ENCODE data around the gene FANCI. TPM values are rescaled to one million over a fixed set of nuclear protein-coding genes. Genes with fewer than 3 reads are reported as not detected.

FANCI gene
- total and polyA plus RNA-seq, 2 experiments from 2014 or later = 11.2 to 14.2 TPM

- no peaks in the 10 kb centered on the region for H4K20me1 ChIP-seq (ENCODE audit: insufficient read depth)
- no peak for DNase-seq
- no peak overlapping the region for H3K27ac ChIP-seq
- no peak overlapping the region for H3K4me3 ChIP-seq
- no peak overlapping the region for H3K9ac ChIP-seq
- TF ChIP-seq EZH2 (IDR thresholded peaks at IDR 0.05; ENCODE audit: insufficient read depth, poor library complexity, severe bottlenecking) (no peak), EZH2phosphoT487 (IDR thresholded peaks at IDR 0.05; ENCODE audit: insufficient read depth, low read depth) (no peak)
- H3K79me2 ChIP-seq (ENCODE audit: insufficient read depth) = no peaks in the 10 kb centered on the region
- no peak overlapping the region for H2AFZ ChIP-seq
- H3K36me3 ChIP-seq (ENCODE audit: low read depth) = no peaks in the 10 kb centered on the region
- peaks cover 20% of the 10 kb centered on the region for H3K4me1 ChIP-seq (ENCODE audit: insufficient read depth)
- H3K9me2 ChIP-seq (ENCODE audit: insufficient read depth) = no peaks in the 10 kb centered on the region
- no peaks in the 10 kb centered on the region for H3K27me3 ChIP-seq (replicated peaks; ENCODE audit: insufficient read depth)
- in situ Hi-C loops (cut with MboI) = loop anchor here (25.0 kb wide), 1 partner anchor 537 kb away; no protein-coding TSS in a partner anchor
- WGBS, 2 experiments (ENCODE audit: low coverage in 1 of 2, low lambda C conversion rate in 2 of 2, missing lambda C conversion rate in 2 of 2) = 89 to 92% methylated on average over 6 of the region's 6 CpGs
- no peaks in the 10 kb centered on the region for H3K9me3 ChIP-seq (ENCODE audit: low read depth)
- H3F3A ChIP-seq (ENCODE audit: insufficient read depth) = peaks cover 14% of the 10 kb centered on the region; the same call in 1 of the 2 replicates
- H3K4me2 ChIP-seq (ENCODE audit: unreplicated experiment) = no peak overlapping the region
Observed at GRCh38 chr15:89199746-89200145, 44.0 kb upstream of the FANCI start.

DNA sequence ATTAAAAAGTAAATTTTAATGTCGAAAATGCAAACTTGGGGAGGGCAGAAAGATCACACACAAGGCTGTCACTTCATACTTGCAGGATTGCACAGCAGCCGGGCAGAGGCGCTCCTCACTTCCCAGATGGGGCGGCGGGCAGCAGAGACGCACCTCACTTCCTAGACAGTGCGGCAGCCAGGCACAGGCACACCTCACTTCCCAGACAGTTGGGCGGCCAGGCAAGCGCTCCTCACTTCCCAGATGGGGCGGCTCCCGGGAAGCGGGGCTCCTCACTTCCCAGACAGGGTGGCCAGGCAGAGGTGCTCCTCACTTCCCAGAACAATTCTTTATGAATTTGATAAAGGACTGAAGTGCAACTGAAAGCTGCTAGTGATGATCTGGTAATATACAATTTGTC, 43.6 kb upstream of the FANCI start:
- Histone ChIP-seq H3K9me2 (ENCODE audit: insufficient read depth) (no peaks in the 10 kb centered on the region), H4K20me1 (ENCODE audit: insufficient read depth) (no peaks in the 10 kb centered on the region), H3K27ac (no peak overlapping the region), H2AFZ (no peak overlapping the region), H3K36me3 (ENCODE audit: low read depth) (no peaks in the 10 kb centered on the region), H3K4me1 (ENCODE audit: insufficient read depth) (peaks cover 18% of the 10 kb centered on the region), H3K27me3 (replicated peaks; ENCODE audit: insufficient read depth) (no peaks in the 10 kb centered on the region), H3K9ac (no peak overlapping the region), H3K9me3 (ENCODE audit: low read depth) (no peaks in the 10 kb centered on the region), H3F3A (ENCODE audit: insufficient read depth) (peaks cover 9% of the 10 kb centered on the region; the same call in 1 of the 2 replicates), H3K4me3 (no peak overlapping the region), H3K79me2 (ENCODE audit: insufficient read depth) (no peaks in the 10 kb centered on the region), H3K4me2 (ENCODE audit: unreplicated experiment) (no peak overlapping the region)
- in situ Hi-C loops (cut with MboI) = no loop called here
- no peak for DNase-seq
- TF ChIP-seq EZH2phosphoT487 (IDR thresholded peaks at IDR 0.05; ENCODE audit: insufficient read depth, low read depth) (no peak), EZH2 (IDR thresholded peaks at IDR 0.05; ENCODE audit: insufficient read depth, poor library complexity, severe bottlenecking) (no peak)
- WGBS, 2 experiments (ENCODE audit: low coverage in 1 of 2, low lambda C conversion rate in 2 of 2, missing lambda C conversion rate in 2 of 2) = 94 to 95% methylated on average over 11 to 12 of the region's 12 CpGs

- no peaks in the 10 kb centered on the region for H4K20me1 ChIP-seq (ENCODE audit: insufficient read depth)
- H2AFZ ChIP-seq = no peak overlapping the region
- no peak overlapping the region for H3K4me2 ChIP-seq (ENCODE audit: unreplicated experiment)
- H3F3A ChIP-seq (ENCODE audit: insufficient read depth) = peaks cover 3% of the 10 kb centered on the region; the same call in 1 of the 2 replicates
- H3K79me2 ChIP-seq (ENCODE audit: insufficient read depth) = no peaks in the 10 kb centered on the region
- 91 to 93% methylated on average over 13 to 20 of the region's 20 CpGs for WGBS, 2 experiments (ENCODE audit: low coverage in 1 of 2, low lambda C conversion rate in 2 of 2, missing lambda C conversion rate in 2 of 2)
- no peaks in the 10 kb centered on the region for H3K9me2 ChIP-seq (ENCODE audit: insufficient read depth)
- H3K27me3 ChIP-seq (replicated peaks; ENCODE audit: insufficient read depth) = no peaks in the 10 kb centered on the region
- no peak for TF ChIP-seq EZH2 (IDR thresholded peaks at IDR 0.05; ENCODE audit: insufficient read depth, poor library complexity, severe bottlenecking)
- no peak for TF ChIP-seq EZH2phosphoT487 (IDR thresholded peaks at IDR 0.05; ENCODE audit: insufficient read depth, low read depth)
- H3K9me3 ChIP-seq (ENCODE audit: low read depth) = no peaks in the 10 kb centered on the region
- no peak overlapping the region for H3K27ac ChIP-seq
- no peak overlapping the region for H3K9ac ChIP-seq
- H3K4me3 ChIP-seq = no peak overlapping the region
- no peaks in the 10 kb centered on the region for H3K36me3 ChIP-seq (ENCODE audit: low read depth)
- in situ Hi-C loops (cut with MboI) = no loop called here
- no peak for DNase-seq
- H3K4me1 ChIP-seq (ENCODE audit: insufficient read depth) = peaks cover 10% of the 10 kb centered on the region
Observed at GRCh38 chr15:89201465-89202005, 42.2 kb upstream of the FANCI start.

DNA sequence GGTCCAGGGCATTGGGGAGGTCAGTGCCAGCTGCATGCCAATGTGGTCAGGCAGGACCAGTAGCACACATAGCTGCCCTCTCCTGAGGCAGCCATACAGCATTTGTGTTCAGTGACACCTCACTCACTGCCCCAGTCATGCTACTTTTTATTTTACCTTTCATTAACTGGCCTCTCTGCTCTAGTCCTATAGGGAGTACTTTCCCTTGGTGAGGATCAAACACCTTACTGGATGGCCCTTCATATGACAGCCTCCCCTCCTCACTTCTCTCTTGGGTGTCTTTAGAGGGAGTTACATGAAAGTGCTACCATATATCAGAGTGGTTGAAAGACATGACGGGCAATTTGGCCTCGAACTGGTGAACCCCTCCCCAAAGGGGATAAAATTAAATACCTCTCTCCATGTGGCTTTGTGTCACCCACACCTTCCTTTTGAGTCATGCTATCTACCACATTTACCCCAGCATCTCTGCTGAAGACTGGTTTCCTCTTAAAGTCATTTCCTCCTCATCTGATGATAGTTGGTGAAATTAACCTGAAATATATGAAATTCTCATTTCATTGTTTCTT, 40.0 kb upstream of the FANCI start:
- Histone ChIP-seq H3K4me3 (no peak overlapping the region), H3K4me1 (ENCODE audit: insufficient read depth) (0 out of 2 replicates have a peak, but pooled peaks cover 8% of the 10 kb centered on the region), H4K20me1 (ENCODE audit: insufficient read depth) (no peaks in the 10 kb centered on the region), H2AFZ (no peak overlapping the region), H3K9me2 (ENCODE audit: insufficient read depth) (no peaks in the 10 kb centered on the region), H3K4me2 (ENCODE audit: unreplicated experiment) (no peak overlapping the region), H3F3A (ENCODE audit: insufficient read depth) (no peaks in the 10 kb centered on the region), H3K36me3 (ENCODE audit: low read depth) (no peaks in the 10 kb centered on the region), H3K9me3 (ENCODE audit: low read depth) (no peaks in the 10 kb centered on the region), H3K27me3 (replicated peaks; ENCODE audit: insufficient read depth) (no peaks in the 10 kb centered on the region), H3K79me2 (ENCODE audit: insufficient read depth) (no peaks in the 10 kb centered on the region), H3K27ac (no peak overlapping the region), H3K9ac (no peak overlapping the region)
- in situ Hi-C loops (cut with MboI) = no loop called here
- no peak for DNase-seq
- WGBS, 2 experiments (ENCODE audit: low coverage in 1 of 2, low lambda C conversion rate in 2 of 2, missing lambda C conversion rate in 2 of 2) = 65 to 74% methylated on average over 2 of the region's 2 CpGs
- TF ChIP-seq EZH2phosphoT487 (IDR thresholded peaks at IDR 0.05; ENCODE audit: insufficient read depth, low read depth) = no peak
- no peak for TF ChIP-seq EZH2 (IDR thresholded peaks at IDR 0.05; ENCODE audit: insufficient read depth, poor library complexity, severe bottlenecking)

Measured in GM23248 (cell line).